Stomach (tissue), 9 donors: ENCODE data around the gene REV3L. TPM values are rescaled to one million over a fixed set of nuclear protein-coding genes. Genes with fewer than 3 reads are reported as not detected.

Experiments
- DNase-seq, 2 donors: peaks; one replicate each; pipeline versions ENCODE4 v3.0.0 to v3.0.0-alpha.2; 2013 to 2019
- H3K27ac ChIP-seq, 5 donors: fragments of 200-600 bp in 4 of 5; sonication (generic) in 4 of 5; one replicate each; pipeline ENCODE4 v1.5.1; 2013 to 2019; ENCODE audit warnings: mild to moderate bottlenecking in 1 of 5, moderate library complexity in 1 of 5
- H3K27me3 ChIP-seq, 3 donors: fragments of 200-600 bp; sonication (generic); one replicate each; pipeline ENCODE4 v1.5.1; 2017 to 2019; ENCODE audit warnings: mixed run types in 1 of 3
- H3K36me3 ChIP-seq, 4 donors: fragments of 200-600 bp; sonication (generic); 1 replicate in 3 of 4; 2 replicates in 1 of 4; pipeline ENCODE4 v1.5.1; 2016 to 2019
- H3K4me1 ChIP-seq, 4 donors: fragments of 200-600 bp; sonication (generic); one replicate each; pipeline ENCODE4 v1.5.1; 2016 to 2019
- H3K4me3 ChIP-seq, 4 donors: fragments of 200-600 bp; sonication (generic) in 3 of 4; one replicate each; pipeline ENCODE4 v1.5.1; 2016 to 2019; ENCODE audit warnings: mild to moderate bottlenecking in 1 of 4
- H3K9me3 ChIP-seq, 4 donors: fragments of 200-600 bp; sonication (generic); one replicate each; pipeline ENCODE4 v1.5.1; 2016 to 2019
- CTCF ChIP-seq, 7 experiments: fragments of 450-650 bp in 4 of 7; fragments of 200-600 bp in 3 of 7; sonication (generic) in 3 of 7; IDR thresholded peaks; one replicate each; pipeline ENCODE4 v1.5.1; 2016 to 2019; ENCODE audit warnings: antibody characterized with exemption in 7 of 7, control low read depth in 2 of 7, mild to moderate bottlenecking in 1 of 7
- EP300 ChIP-seq: sonication (generic); formaldehyde crosslinking; IDR thresholded peaks from one replicate; pipeline ENCODE4 v1.6.1; 2017; ENCODE audit warnings: antibody characterized with exemption
- POLR2A ChIP-seq, 4 donors: fragments of 450-650 bp; IDR thresholded peaks; one replicate each; pipeline ENCODE4 v1.6.1; 2016; ENCODE audit warnings: antibody characterized with exemption in 4 of 4, control low read depth in 2 of 4, mild to moderate bottlenecking in 1 of 4, moderate library complexity in 1 of 4
- POLR2AphosphoS5 ChIP-seq, 3 donors: sonication (generic); formaldehyde crosslinking; IDR thresholded peaks; one replicate each; pipeline ENCODE4 v1.6.1; 2016; ENCODE audit warnings: antibody characterized with exemption in 3 of 3
- WGBS, 5 donors: extraction: QIAGEN DNeasy Blood & Tissue Kit in 3 of 5; methylation state at CpG; one replicate each; pipeline versions ENCODE4 v1.1.5 to v1.1.7; 2013 to 2018; 5-methylcytosine and 5-hydroxymethylcytosine counted together
- intact Hi-C: fragments of 100-400 bp; cut with DNase I; formaldehyde crosslinking; loops from one replicate; pipeline ENCODE4 v1.15.1; 2023; ENCODE audit warnings: low total_unique reads
- polyA plus RNA-seq, 3 donors: library from polyadenylated mRNA; stranded (reverse); fragments of 200-250 nt; gene quantifications; one replicate each; pipeline ENCODE4 v1.2.3, GENCODE V29; 2013
- total RNA-seq, 5 donors: library from RNA; depleted of rRNA; stranded (reverse); fragments of >200 nt; gene quantifications; one replicate each; pipeline versions ENCODE4 v1.1.0 to v1.2.3, GENCODE V29; 2014 to 2016
- donor health status: healthy with polysubstance abuse.
- donor health status: Bipolar disorder and iron deficiency.
- donor health status: healthy.

Gene REV3L
- total and polyA plus RNA-seq, 8 donors = 9.0 to 170 (median 28.3) TPM

- peaks cover 0 to 49% (median 18%) of the 10 kb centered on the region in 4 donors for H3K4me1 ChIP-seq
- no peak overlapping the region for H3K4me3 ChIP-seq
- no peak for DNase-seq
- 66 to 82% (median 69%) methylated on average over 2 of the region's 2 CpGs for WGBS, 5 donors
- H3K9me3 ChIP-seq = no peaks in the 10 kb centered on the region
- H3K27ac ChIP-seq = no peak overlapping the region
- H3K36me3 ChIP-seq = no peaks in the 10 kb centered on the region
- intact Hi-C loops = no loop called here
- H3K27me3 ChIP-seq = no peaks in the 10 kb centered on the region
- no peak for TF ChIP-seq EP300
- TF ChIP-seq POLR2AphosphoS5 (IDR thresholded peaks at IDR 0.05) = no peak
- no peak for TF ChIP-seq CTCF (IDR thresholded peaks at IDR 0.05)
- TF ChIP-seq POLR2A (IDR thresholded peaks at IDR 0.05) = no peak
Measured at GRCh38 chr6:111450636-111451035, 32.4 kb downstream of the REV3L start.

DNA sequence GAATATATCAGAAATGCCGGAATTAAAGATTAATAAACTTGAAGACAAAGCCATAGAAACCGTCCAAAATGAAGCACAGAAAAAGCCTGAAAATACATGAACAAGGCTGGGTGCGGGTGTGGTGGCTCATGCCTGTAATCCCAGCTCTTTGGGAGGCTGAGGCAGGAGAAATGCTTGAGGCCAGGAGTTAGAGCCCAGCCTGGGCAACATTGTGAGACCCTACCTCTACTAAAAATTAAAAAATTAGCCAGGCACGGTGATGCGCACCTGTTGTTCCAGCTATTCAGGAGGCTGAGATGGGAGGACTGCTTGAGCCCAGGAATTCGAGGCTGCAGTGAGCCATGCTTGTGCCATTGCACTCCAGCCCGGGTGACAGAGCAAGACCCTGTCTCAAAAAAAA lies 32.9 kb downstream of the REV3L start:
- Histone ChIP-seq H3K27ac (no peak overlapping the region), H3K9me3 (no peaks in the 10 kb centered on the region), H3K36me3 (no peaks in the 10 kb centered on the region), H3K27me3 (no peaks in the 10 kb centered on the region), H3K4me1 (peaks cover 0 to 46% (median 15%) of the 10 kb centered on the region in 4 donors), H3K4me3 (no peak overlapping the region)
- TF ChIP-seq POLR2A (IDR thresholded peaks at IDR 0.05) = no peak
- TF ChIP-seq POLR2AphosphoS5 (IDR thresholded peaks at IDR 0.05) = no peak
- no peak for TF ChIP-seq CTCF (IDR thresholded peaks at IDR 0.05)
- TF ChIP-seq EP300 = no peak
- WGBS, 5 donors = 96 to 97% (median 97%) methylated on average over 7 of the region's 7 CpGs
- DNase-seq = no peak
- intact Hi-C loops = no loop called here

DNA sequence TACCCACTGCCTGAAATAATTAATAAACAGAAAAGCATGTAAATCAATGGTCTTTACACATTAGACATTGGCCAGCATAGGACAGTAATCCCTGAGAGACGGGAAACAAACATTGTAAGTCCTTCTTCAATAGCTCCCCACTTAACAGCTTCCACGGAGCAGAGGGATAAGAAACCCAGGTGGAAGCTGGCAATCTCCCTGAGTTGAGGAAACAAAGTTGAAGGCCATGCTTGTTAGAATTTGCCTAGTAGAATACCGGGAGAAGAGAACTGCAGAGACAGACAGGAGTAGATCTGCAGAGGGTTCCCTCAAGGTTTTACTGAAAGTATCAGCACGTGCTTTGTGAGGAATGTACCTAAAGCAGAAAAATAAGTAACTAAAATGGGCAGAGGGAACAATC lies 33.9 kb downstream of the REV3L start:
- no peak overlapping the region for H3K4me3 ChIP-seq
- no peaks in the 10 kb centered on the region for H3K36me3 ChIP-seq
- peaks cover 0 to 48% (median 13%) of the 10 kb centered on the region in 4 donors for H3K4me1 ChIP-seq
- WGBS, 5 donors = 65 to 72% (median 71%) methylated on average over 4 of the region's 4 CpGs
- TF ChIP-seq EP300 = no peak
- TF ChIP-seq POLR2A (IDR thresholded peaks at IDR 0.05) = no peak
- TF ChIP-seq CTCF (IDR thresholded peaks at IDR 0.05) = no peak
- no peak for TF ChIP-seq POLR2AphosphoS5 (IDR thresholded peaks at IDR 0.05)
- no peaks in the 10 kb centered on the region for H3K9me3 ChIP-seq
- intact Hi-C loops = no loop called here
- H3K27ac ChIP-seq = no peak overlapping the region
- no peak for DNase-seq
- H3K27me3 ChIP-seq = no peaks in the 10 kb centered on the region

DNA sequence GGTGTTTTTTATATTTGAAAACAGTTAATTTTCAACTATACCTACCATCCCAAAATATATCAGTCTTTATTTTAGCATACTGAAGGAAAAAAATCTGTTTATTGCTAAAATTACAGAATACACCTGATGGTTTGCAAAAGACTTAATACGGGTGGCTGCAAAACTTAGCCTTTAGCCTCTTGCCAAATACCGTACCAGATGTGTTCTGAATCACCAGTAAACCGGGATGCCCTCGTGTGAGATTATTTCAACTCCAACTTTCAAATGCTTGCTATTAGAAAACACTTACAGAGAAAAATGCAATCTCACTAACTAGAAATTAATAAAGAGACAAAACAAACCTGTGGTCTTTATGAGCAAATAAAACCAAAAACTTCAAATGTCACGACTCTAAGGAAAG lies 36.0 kb downstream of the REV3L start:
- H3K4me3 ChIP-seq = no peak overlapping the region
- H3K27ac ChIP-seq = no peak overlapping the region
- no peaks in the 10 kb centered on the region for H3K9me3 ChIP-seq
- WGBS, 5 donors = 77 to 85% (median 83%) methylated on average over 5 of the region's 5 CpGs
- intact Hi-C loops = no loop called here
- no peak for DNase-seq
- no peak for TF ChIP-seq CTCF (IDR thresholded peaks at IDR 0.05)
- no peak for TF ChIP-seq POLR2AphosphoS5 (IDR thresholded peaks at IDR 0.05)
- TF ChIP-seq EP300 = no peak
- no peak for TF ChIP-seq POLR2A (IDR thresholded peaks at IDR 0.05)
- H3K4me1 ChIP-seq = peaks cover 0 to 47% (median 16%) of the 10 kb centered on the region in 4 donors
- no peaks in the 10 kb centered on the region for H3K27me3 ChIP-seq
- H3K36me3 ChIP-seq = no peaks in the 10 kb centered on the region
